Measurements from ENCODE around the gene FERMT2.
"Not testable (repeated sequence)": the region's sequence is repeated elsewhere in the genome, so short reads cannot be mapped to it uniquely, and the experiment has no call there.

FERMT2 gene

DNA sequence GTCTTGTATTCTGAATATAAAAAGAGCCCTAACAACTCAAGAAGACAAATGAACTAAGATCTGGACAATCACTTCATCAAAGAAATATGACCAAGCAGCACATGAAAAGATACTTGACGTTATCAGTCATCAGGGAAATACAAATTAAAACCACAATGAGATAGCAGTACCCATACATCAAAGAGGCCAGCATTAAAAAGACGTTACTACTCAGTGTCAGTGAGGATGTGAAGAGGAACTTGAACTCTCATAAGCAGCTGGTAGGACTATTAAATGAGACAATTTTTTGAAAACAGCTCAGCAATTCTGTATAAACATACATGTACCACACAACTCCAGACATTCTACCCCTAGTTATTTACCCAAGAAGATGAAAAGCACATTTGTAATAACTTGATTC is 55.9 kb downstream of the FERMT2 start:
- no peak for FAIRE-seq

DNA sequence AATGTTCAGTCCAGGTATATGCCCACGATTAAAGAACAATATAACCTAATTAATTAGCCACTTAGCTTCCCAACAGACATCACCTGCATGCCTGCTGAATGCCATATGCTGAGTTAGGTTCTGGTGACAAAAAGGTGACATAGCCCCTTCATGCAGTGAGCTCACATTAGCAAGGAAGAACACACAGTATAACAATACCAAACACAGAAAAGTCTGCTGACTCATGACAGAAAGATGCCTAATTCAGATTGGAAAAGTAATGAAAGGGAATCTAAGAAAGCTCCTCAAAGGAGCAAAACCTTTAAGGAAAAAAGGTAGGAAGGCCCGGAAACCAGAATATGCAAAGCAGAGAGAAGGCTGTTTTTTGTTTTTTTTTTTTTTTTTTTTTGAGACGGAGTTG is 59.0 kb downstream of the FERMT2 start:
- no peak for FAIRE-seq

DNA sequence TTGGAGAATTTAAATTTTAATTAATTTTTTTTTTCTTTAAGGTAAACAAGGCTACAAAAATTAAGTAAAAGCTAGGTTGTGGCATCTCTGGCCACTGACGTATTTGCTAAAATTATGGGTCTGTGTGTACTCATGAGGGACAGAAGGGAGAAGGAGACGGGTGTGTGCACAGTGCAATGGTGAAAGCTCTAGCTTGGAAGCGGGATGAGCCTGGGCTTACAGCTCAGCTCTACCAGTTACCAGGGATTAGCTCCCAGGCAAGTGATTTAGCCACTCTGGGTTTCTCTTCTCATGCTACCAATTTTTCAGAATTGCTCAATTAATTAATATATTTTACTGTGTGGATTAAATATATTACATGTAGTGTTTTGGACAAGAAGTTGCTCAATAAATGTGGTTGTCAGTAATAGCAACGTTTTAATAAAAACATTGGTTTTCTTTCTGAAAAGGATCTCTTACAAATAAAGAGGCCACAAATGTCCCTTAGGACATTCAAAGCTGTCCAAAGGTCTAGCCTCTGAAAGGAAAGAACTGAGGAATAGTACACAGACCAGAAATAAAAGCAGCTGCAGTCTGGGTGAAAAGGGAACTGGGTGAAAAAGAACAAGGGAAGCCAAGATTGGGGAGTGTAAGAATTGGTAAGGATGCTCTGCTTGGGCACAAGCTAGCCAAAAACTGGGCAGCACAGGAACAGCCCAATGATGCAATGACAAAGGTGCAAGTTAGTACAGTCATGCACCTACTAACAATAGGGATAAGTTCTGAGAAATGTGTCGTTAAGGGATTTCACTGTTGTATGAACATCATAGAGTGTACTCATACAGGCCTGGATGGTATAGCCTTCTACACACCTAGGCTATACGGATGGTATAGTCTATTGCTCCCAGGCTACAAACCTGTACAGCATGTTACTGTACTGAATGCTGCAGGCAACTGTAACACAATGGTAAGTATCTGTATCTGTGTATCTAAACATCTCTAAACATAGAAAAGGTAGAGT is 61.7 kb downstream of the FERMT2 start:
- FAIRE-seq = no peak

- no peak for FAIRE-seq
Observed at GRCh38 chr14:52888159-52888558, 62.7 kb downstream of the FERMT2 start.

DNA sequence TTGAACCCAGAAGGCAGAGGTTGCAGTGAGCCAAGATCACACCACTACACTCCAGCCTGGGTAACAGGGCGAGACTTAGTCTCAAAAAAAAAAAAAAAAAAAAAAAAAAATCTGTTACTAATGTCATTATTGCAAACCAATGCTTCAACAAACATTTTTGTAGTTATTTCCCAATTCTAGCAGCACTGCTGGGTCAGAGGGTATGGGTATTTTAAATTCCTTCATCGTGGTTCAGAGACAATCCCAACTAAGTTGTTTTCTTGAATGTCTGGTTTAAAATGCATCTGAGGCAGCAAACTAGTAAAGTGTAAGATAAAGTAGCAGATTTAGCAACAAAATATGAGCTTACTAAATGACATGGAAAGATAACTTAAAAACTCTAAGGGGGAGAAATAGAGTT is 65.6 kb downstream of the FERMT2 start:
- FAIRE-seq = no peak

GRCh38 chr14:52883658-52884057 is 67.2 kb downstream of the FERMT2 start:
- no peak for FAIRE-seq

GRCh38 chr14:52882824-52883223 is 68.0 kb downstream of the FERMT2 start:
- FAIRE-seq = no peak

DNA sequence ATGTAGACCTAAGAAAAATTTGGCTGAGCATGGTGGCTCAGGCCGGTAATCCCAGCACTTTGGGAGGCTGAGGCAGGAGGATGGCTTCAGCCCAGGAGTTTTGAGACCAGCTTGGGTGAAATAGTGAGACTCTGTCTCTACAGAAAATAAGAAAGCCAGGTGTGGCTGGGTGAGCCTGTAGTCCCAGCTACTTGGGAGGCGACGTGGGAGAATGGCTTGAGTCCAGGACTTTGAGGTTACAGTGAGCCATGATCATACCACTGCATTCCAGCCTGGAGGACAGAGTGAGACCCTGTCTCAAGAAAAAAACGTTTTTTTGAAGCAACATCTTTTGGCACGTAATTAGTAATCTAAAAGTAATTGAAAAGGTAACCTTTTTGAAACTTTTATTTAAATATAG is 70.9 kb downstream of the FERMT2 start:
- FAIRE-seq = no peak

DNA sequence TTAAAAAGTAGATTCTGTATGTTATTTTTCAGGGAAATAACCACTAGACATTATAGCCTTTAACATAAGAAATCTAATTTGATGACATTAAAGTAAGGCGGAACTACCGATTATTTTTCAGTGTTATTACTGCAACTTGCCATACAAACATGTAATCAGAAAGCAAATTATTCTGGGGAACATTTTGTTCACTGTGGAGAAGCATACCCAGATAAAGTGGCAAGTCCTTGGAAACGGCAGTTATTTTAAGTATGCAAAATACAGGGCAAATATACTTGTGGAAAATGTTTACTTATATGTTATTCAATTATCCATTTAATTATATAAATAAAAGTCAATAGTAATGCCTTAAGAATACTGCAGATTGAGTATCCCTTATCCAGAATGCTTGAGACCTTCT is 71.9 kb downstream of the FERMT2 start:
- FAIRE-seq = no peak

DNA sequence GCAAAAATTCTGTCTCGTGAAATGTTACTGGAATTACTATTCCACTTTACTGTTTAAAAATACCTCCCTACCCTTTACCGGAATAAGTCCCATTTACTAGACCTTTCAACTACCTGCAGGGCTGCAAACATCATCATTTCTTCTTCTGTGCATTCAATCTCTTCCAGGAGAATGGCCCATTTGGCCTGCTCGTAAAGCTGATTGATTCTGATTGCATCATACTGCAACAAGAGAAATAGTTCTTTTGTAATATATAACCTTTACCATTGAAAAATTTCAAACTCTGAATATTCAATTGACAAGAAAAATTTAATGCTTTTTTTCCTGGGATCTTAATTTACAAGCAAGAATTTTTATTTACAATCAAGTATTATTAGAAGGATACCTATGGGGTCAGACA is 72.4 kb downstream of the FERMT2 start:
- peak; percentile 51 for FAIRE-seq

DNA sequence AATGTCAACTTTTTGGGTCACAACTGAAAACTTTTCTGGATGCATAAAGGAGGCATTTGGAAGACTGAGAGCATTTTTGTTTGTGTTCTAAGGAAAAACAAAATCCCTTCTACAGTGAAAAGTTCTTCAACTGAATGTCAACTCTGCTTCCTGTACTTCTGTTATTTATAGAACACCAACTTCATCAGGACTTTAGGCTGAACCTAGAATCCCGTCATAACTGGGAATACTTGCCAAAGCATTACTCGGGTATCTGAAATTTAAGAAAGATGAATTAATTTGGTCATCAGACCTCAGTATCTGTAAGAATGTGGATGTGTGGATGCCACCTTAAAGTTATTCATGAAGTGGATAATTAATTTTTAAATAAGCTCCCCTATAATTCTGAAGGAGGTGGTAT is 73.2 kb downstream of the FERMT2 start:
- FAIRE-seq = no peak

GRCh38 chr14:52876806-52877205 is 74.0 kb downstream of the FERMT2 start:
- peak; percentile 56 for FAIRE-seq

DNA sequence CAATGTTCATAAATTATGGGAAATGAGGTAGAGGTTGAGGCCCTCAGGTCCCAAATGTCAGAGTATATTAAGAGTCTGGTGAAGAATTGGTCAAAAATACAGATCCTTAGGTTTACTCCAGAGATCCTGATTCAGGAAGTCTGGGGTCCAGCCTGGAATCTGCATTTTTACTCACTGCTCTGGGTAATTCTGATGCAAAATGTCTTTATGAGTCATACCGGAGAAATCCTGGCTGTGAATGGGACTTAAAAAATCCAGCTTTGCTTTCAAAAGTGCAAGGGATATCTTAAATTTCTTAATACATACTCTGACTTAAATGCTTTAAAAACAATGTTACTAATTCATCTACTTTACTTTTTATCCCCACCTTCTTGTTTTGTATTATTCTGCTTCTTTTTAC is 74.5 kb downstream of the FERMT2 start:
- no peak for FAIRE-seq

DNA sequence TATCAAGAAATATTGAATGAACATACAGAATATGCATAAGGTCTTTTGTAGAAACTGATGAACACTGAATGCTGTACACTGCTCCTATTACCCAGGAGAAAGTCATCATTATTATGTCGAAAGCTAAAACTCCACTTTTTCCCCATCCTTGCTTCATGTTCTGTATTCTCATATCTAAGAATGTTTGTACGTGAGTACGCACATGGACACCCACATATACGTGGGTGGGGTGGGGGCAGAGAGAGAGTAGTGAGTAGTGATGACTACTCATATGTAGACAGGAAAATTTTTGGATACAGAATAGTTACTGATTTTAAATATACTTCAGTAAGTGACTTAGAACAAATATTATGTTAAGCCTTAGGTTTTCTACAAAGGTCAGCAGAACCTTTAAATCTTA is 75.1 kb downstream of the FERMT2 start:
- FAIRE-seq = no peak

- peak; percentile 3 for FAIRE-seq
Observed at GRCh38 chr14:52874389-52874788, 76.5 kb downstream of the FERMT2 start.

DNA sequence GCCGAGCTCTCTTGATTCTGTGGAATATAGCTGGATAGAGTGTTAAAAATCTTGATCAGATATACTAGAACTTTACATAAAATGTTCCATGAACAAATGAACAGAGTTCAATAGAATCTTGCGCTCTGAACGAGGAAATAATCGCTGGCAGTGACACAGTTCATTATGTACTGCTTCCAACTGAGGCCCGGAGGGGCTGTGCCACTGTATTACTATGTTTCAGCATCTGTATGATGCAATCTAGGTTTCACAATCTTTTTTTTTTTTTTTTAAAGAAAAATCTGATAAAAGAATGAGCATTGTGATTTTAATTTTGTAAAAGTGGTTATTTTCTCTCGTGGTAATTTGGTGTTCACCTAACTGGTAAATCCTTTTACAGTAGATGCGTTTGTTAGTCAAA is 77.2 kb downstream of the FERMT2 start:
- no peak for FAIRE-seq

- FAIRE-seq = no peak
Observed at GRCh38 chr14:52873065-52873464, 77.8 kb downstream of the FERMT2 start.

GRCh38 chr14:52871606-52872005 is 79.2 kb downstream of the FERMT2 start:
- FAIRE-seq = no peak

GRCh38 chr14:52868911-52869618 is 81.8 kb downstream of the FERMT2 start:
- FAIRE-seq = no peak

- FAIRE-seq = not testable (repeated sequence)
Observed at GRCh38 chr14:52864893-52865292, 86.0 kb downstream of the FERMT2 start.

- FAIRE-seq = no peak
Observed at GRCh38 chr14:52863334-52863700, 87.5 kb downstream of the FERMT2 start.

DNA sequence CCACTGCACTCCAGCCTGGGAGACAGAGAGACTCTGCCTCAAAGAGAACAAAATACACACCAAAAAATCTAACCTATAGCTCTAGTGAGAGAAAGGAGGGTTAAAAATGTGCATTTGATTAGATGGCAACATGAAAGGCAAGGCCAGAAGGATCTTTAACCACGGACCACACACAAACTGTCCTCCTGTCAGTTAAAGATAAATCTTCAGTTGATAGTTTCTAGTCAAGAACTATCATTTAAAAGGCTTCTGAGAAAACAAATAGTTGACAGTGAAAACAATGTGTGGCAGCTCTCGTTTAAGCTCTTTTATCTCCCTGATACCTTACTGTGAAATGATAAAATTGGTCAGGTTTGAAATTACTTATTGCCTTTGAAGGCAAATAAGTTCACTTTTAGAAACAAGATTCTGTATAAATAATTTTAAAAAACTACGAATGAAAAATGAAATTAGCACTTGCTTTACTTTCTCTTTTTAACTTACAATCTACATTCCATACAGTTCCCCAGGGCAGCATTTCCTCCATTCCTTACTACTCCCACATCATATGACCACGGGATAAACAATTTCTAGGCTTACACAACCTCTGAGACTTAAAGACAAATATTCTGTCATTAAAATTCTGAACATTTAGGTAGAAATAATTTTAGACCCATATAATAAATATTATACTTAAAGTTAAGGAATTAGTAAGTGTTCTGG is 88.1 kb downstream of the FERMT2 start:
- no peak for FAIRE-seq

DNA sequence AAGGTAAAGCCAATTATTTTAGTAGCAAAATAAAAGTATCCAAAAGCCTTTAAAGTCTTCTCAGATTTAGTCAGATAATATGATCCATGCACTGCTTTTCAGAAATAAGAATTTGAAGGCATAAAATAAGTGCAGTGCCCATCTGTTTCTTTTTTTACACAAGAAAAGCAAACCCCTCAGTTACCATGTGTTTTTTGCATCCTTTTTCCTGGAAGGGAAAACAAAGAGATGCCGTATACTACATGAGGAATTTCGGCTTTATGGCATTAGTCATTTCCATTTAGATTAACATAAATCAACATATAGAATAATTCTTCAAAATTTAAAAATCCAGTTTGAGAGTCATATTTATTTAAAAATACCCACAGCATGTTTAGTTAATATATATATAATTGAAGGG is 89.4 kb downstream of the FERMT2 start:
- FAIRE-seq = no peak

GRCh38 chr14:52860910-52861309 is 89.9 kb downstream of the FERMT2 start:
- peak; percentile 77 for FAIRE-seq
